ENCODE data around the gene SAP30L.

GRCh38 chr5:154401931-154402330 is 43.9 kb upstream of the SAP30L start:
- TF ChIP-seq ZNF264 (CRISPR knock-in tag; IDR thresholded peaks at IDR 0.05) (no peak), CTCF (CRISPR knock-in tag; IDR thresholded peaks at IDR 0.05) (no peak), MAX (IDR thresholded peaks at IDR 0.05) (no peak), RFX5 (IDR thresholded peaks at IDR 0.05; ENCODE audit: low read depth, low read length) (no peak), ZNF350 (CRISPR knock-in tag; IDR thresholded peaks at IDR 0.05; ENCODE audit: borderline replicate concordance, low read depth) (no peak), ESRRA (CRISPR knock-in tag; IDR thresholded peaks at IDR 0.05; ENCODE audit: low read depth) (no peak)
